Keratinocyte (primary cell): ENCODE data around the gene SLC39A10.

Source experiments
- CTCF ChIP-seq, 3 experiments: IDR thresholded peaks in 1 of 3; conservative IDR thresholded peaks in 1 of 3; optimal IDR thresholded peaks in 1 of 3; 2 replicates in 2 of 3; 3 replicates in 1 of 3; pipeline versions ENCODE3 to v1.5.1; 2011; ENCODE audit warnings: low read length in 3 of 3, mild to moderate bottlenecking in 3 of 3, moderate library complexity in 2 of 3, control low read depth in 1 of 3, inconsistent platforms in 1 of 3; ENCODE audit not compliant: insufficient read depth in 2 of 3; ENCODE audit errors: extremely low read depth in 1 of 3
- EZH2 ChIP-seq: IDR thresholded peaks from one replicate; pipeline ENCODE4 v1.6.1; 2012; ENCODE audit warnings: inconsistent platforms, mild to moderate bottlenecking, low read length, moderate library complexity

GRCh38 chr2:195670191-195670590 is 13.2 kb downstream of the SLC39A10 start:
- TF ChIP-seq CTCF (optimal IDR thresholded peaks at IDR 0.05 in 1 of 3, IDR thresholded peaks at IDR 0.05 in 1 of 3, conservative IDR thresholded peaks at IDR 0.05 in 1 of 3; ENCODE audit: extremely low read depth in 1 of 3, insufficient read depth in 2 of 3, low read length in 3 of 3) = no peak
- TF ChIP-seq EZH2 = no peak
